Dendritic cell treated with granulocyte-macrophage colony-stimulating factor and Interleukin-4, amounts not matched to agents 40 ng/mL and 50 ng/mL, for 4 days (primary cell): ENCODE results near the gene BRD2.

Experiments used
- H3K27ac Mint-ChIP-seq: one replicate; pipeline ENCODE4 v1.8.0; 2022; ENCODE audit warnings: mild to moderate bottlenecking, mixed read lengths
- H3K27me3 Mint-ChIP-seq: one replicate; pipeline ENCODE4 v1.8.0; 2022; ENCODE audit warnings: mild to moderate bottlenecking, mixed read lengths
- H3K36me3 Mint-ChIP-seq: one replicate; pipeline ENCODE4 v1.8.0; 2022; ENCODE audit warnings: low read depth, mixed read lengths
- H3K4me1 Mint-ChIP-seq: one replicate; pipeline ENCODE4 v1.8.0; 2022; ENCODE audit warnings: low read depth, mixed read lengths
- H3K4me3 Mint-ChIP-seq: one replicate; pipeline ENCODE4 v1.8.0; 2022; ENCODE audit warnings: mild to moderate bottlenecking, moderate library complexity, mixed read lengths
- H3K9me3 Mint-ChIP-seq: one replicate; pipeline ENCODE4 v1.8.0; 2022; ENCODE audit warnings: mixed read lengths
- intact Hi-C: fragments of 100-400 bp; cut with micrococcal nuclease; formaldehyde crosslinking; loops from one replicate; pipeline ENCODE4 v1.15.0; 2022

The BRD2 gene

GRCh38 chr6:33008944-33009861 is 40.8 kb downstream of the BRD2 start, which contains the start of gene HLA-DOA:
TSS of gene HLA-DOA (minus strand) at chr6:33009591.
- Mint-ChIP-seq H3K4me1 (peaks cover 53% of the 10 kb centered on the region), H3K27me3 (peaks cover 10% of the 10 kb centered on the region), H3K9me3 (no peaks in the 10 kb centered on the region), H3K27ac (peak within 1 kb of the TSS; percentile 85), H3K4me3 (peak within 1 kb of the TSS; percentile 87), H3K36me3 (peaks cover 56% of the 10 kb centered on the region)
- intact Hi-C loops: no loop called here

- peaks cover 56% of the 10 kb centered on the region for H3K36me3 Mint-ChIP-seq
- no peaks in the 10 kb centered on the region for H3K9me3 Mint-ChIP-seq
- peak overlapping the region; percentile 85 for H3K27ac Mint-ChIP-seq
- H3K27me3 Mint-ChIP-seq: peaks cover 4% of the 10 kb centered on the region
- peaks cover 65% of the 10 kb centered on the region for H3K4me1 Mint-ChIP-seq
- intact Hi-C loops: no loop called here
- no peak overlapping the region for H3K4me3 Mint-ChIP-seq
These were observed 42.0 kb downstream of the BRD2 start for GRCh38 chr6:33010356-33010755.

- Mint-ChIP-seq H3K36me3 (peaks cover 50% of the 10 kb centered on the region), H3K27me3 (peaks cover 2% of the 10 kb centered on the region), H3K9me3 (no peaks in the 10 kb centered on the region), H3K4me3 (no peak overlapping the region), H3K4me1 (peaks cover 75% of the 10 kb centered on the region), H3K27ac (peak overlapping the region; percentile 33)
- intact Hi-C loops: loop anchor here (2.0 kb wide), 2 partner anchors 15 to 235 kb away; no protein-coding TSS in a partner anchor
These were observed 45.2 kb downstream of the BRD2 start for GRCh38 chr6:33013608-33014007.

- intact Hi-C loops: loop anchor here (1.0 to 2.0 kb wide), 3 partner anchors 14 to 234 kb away; no protein-coding TSS in a partner anchor
- peak overlapping the region; percentile 99 for H3K27ac Mint-ChIP-seq
- peak overlapping the region; percentile 73 for H3K4me3 Mint-ChIP-seq
- H3K27me3 Mint-ChIP-seq: peaks cover 2% of the 10 kb centered on the region
- H3K36me3 Mint-ChIP-seq: peaks cover 40% of the 10 kb centered on the region
- no peaks in the 10 kb centered on the region for H3K9me3 Mint-ChIP-seq
- peaks cover 75% of the 10 kb centered on the region for H3K4me1 Mint-ChIP-seq
These were observed 46.6 kb downstream of the BRD2 start for GRCh38 chr6:33014841-33015634.

GRCh38 chr6:33015798-33016197 is 47.4 kb downstream of the BRD2 start:
- H3K9me3 Mint-ChIP-seq: no peaks in the 10 kb centered on the region
- no peaks in the 10 kb centered on the region for H3K27me3 Mint-ChIP-seq
- peak overlapping the region; percentile 99 for H3K27ac Mint-ChIP-seq
- intact Hi-C loops: loop anchor here (1.0 to 2.0 kb wide), 3 partner anchors 13 to 233 kb away; no protein-coding TSS in a partner anchor
- H3K4me3 Mint-ChIP-seq: peak overlapping the region; percentile 73
- peaks cover 40% of the 10 kb centered on the region for H3K36me3 Mint-ChIP-seq
- peaks cover 75% of the 10 kb centered on the region for H3K4me1 Mint-ChIP-seq

GRCh38 chr6:33017018-33017417 is 48.6 kb downstream of the BRD2 start:
- no peaks in the 10 kb centered on the region for H3K27me3 Mint-ChIP-seq
- H3K4me1 Mint-ChIP-seq: peaks cover 76% of the 10 kb centered on the region
- intact Hi-C loops: no loop called here
- peak overlapping the region; percentile 88 for H3K4me3 Mint-ChIP-seq
- H3K9me3 Mint-ChIP-seq: no peaks in the 10 kb centered on the region
- H3K27ac Mint-ChIP-seq: peak overlapping the region; percentile 99
- H3K36me3 Mint-ChIP-seq: peaks cover 40% of the 10 kb centered on the region

- Mint-ChIP-seq H3K9me3 (no peaks in the 10 kb centered on the region), H3K27ac (peak overlapping the region; percentile 99), H3K36me3 (peaks cover 34% of the 10 kb centered on the region), H3K27me3 (no peaks in the 10 kb centered on the region), H3K4me3 (peak overlapping the region; percentile 88), H3K4me1 (peaks cover 75% of the 10 kb centered on the region)
- intact Hi-C loops: no loop called here
These were observed 49.4 kb downstream of the BRD2 start for GRCh38 chr6:33017694-33018353.

- Mint-ChIP-seq H3K36me3 (peaks cover 28% of the 10 kb centered on the region), H3K4me1 (peaks cover 70% of the 10 kb centered on the region)
These were observed 50.0 kb downstream of the BRD2 start for GRCh38 chr6:33018418-33018817.

GRCh38 chr6:33018904-33019303 is 50.5 kb downstream of the BRD2 start:
- peaks cover 24% of the 10 kb centered on the region for H3K36me3 Mint-ChIP-seq

More at GRCh38 chr6:33018418-33018817, 50.0 kb downstream of the BRD2 start:
- Mint-ChIP-seq H3K27ac (peak overlapping the region; percentile 99), H3K9me3 (no peaks in the 10 kb centered on the region), H3K27me3 (no peaks in the 10 kb centered on the region), H3K4me3 (peak overlapping the region; percentile 88)
- intact Hi-C loops: no loop called here

GRCh38 chr6:33019372-33019771 is 51.0 kb downstream of the BRD2 start:
- Mint-ChIP-seq H3K36me3 (peaks cover 24% of the 10 kb centered on the region), H3K27ac (peak overlapping the region; percentile 99), H3K4me1 (peaks cover 63% of the 10 kb centered on the region), H3K9me3 (no peaks in the 10 kb centered on the region), H3K27me3 (no peaks in the 10 kb centered on the region), H3K4me3 (peak overlapping the region; percentile 32)
- intact Hi-C loops: loop anchor here (1.0 kb wide), 2 partner anchors 10 to 56 kb away; partner anchors contain the start of gene HLA-DPB1

More at GRCh38 chr6:33018904-33019303, 50.5 kb downstream of the BRD2 start:
- Mint-ChIP-seq H3K27me3 (no peaks in the 10 kb centered on the region), H3K4me1 (peaks cover 65% of the 10 kb centered on the region), H3K9me3 (no peaks in the 10 kb centered on the region), H3K4me3 (peak overlapping the region; percentile 50), H3K27ac (peak overlapping the region; percentile 99)
- intact Hi-C loops: loop anchor here (1.0 kb wide), 2 partner anchors 10 to 56 kb away; partner anchors contain the start of gene HLA-DPB1

GRCh38 chr6:33021917-33022316 is 53.5 kb downstream of the BRD2 start:
- H3K4me3 Mint-ChIP-seq: no peak overlapping the region
- peaks cover 13% of the 10 kb centered on the region for H3K36me3 Mint-ChIP-seq
- H3K27ac Mint-ChIP-seq: peak overlapping the region; percentile 99
- no peaks in the 10 kb centered on the region for H3K9me3 Mint-ChIP-seq
- intact Hi-C loops: no loop called here
- peaks cover 47% of the 10 kb centered on the region for H3K4me1 Mint-ChIP-seq
- H3K27me3 Mint-ChIP-seq: no peaks in the 10 kb centered on the region

GRCh38 chr6:33023536-33023935 is 55.1 kb downstream of the BRD2 start:
- no peak overlapping the region for H3K4me3 Mint-ChIP-seq
- H3K27me3 Mint-ChIP-seq: no peaks in the 10 kb centered on the region
- H3K36me3 Mint-ChIP-seq: no peaks in the 10 kb centered on the region
- H3K4me1 Mint-ChIP-seq: peaks cover 41% of the 10 kb centered on the region
- H3K27ac Mint-ChIP-seq: peak overlapping the region; percentile 99
- intact Hi-C loops: no loop called here
- no peaks in the 10 kb centered on the region for H3K9me3 Mint-ChIP-seq

- H3K9me3 Mint-ChIP-seq: no peaks in the 10 kb centered on the region
- no peaks in the 10 kb centered on the region for H3K36me3 Mint-ChIP-seq
- intact Hi-C loops: no loop called here
- peak overlapping the region; percentile 30 for H3K27ac Mint-ChIP-seq
- no peaks in the 10 kb centered on the region for H3K27me3 Mint-ChIP-seq
- H3K4me1 Mint-ChIP-seq: peaks cover 44% of the 10 kb centered on the region
- no peak overlapping the region for H3K4me3 Mint-ChIP-seq
These were observed 56.1 kb downstream of the BRD2 start for GRCh38 chr6:33024521-33024920.
